Measurements from ENCODE around the gene GRM1. TPM values are rescaled to one million over a fixed set of nuclear protein-coding genes. Genes with fewer than 3 reads are reported as not detected.

Gene GRM1
- total RNA-seq, 1 donor from 2014 or later, result 6.7 TPM

- Histone ChIP-seq H3K9me3 (replicated peaks) (peaks cover 5% of the 10 kb centered on the region), H3K27me3 (ENCODE audit: low read depth) (no peaks in the 10 kb centered on the region), H3K4me3 (no peak overlapping the region), H3K36me3 (no peaks in the 10 kb centered on the region), H3K4me1 (no peaks in the 10 kb centered on the region), H3K27ac (replicated peaks) (no peak overlapping the region)
- no peak for TF ChIP-seq CTCF (IDR thresholded peaks at IDR 0.05; ENCODE audit: borderline replicate concordance)
- no peak for DNase-seq
- intact Hi-C loops (cut with micrococcal nuclease), result no loop called here
These were observed 173.7 kb downstream of the GRM1 start for GRCh38 chr6:146202570-146202969.

GRCh38 chr6:146209942-146210341, 181.1 kb downstream of the GRM1 start:
- TF ChIP-seq CTCF (IDR thresholded peaks at IDR 0.05; ENCODE audit: borderline replicate concordance), result no peak
- Histone ChIP-seq H3K4me3 (no peak overlapping the region), H3K27ac (replicated peaks) (no peak overlapping the region), H3K4me1 (no peaks in the 10 kb centered on the region), H3K36me3 (no peaks in the 10 kb centered on the region), H3K27me3 (ENCODE audit: low read depth) (no peaks in the 10 kb centered on the region), H3K9me3 (replicated peaks) (peaks cover 8% of the 10 kb centered on the region)
- intact Hi-C loops (cut with micrococcal nuclease), result no loop called here
- no peak for DNase-seq

- intact Hi-C loops (cut with micrococcal nuclease), result no loop called here
- H3K9me3 ChIP-seq (replicated peaks), result peaks cover 8% of the 10 kb centered on the region
- no peak for DNase-seq
These were observed 181.7 kb downstream of the GRM1 start for GRCh38 chr6:146210406-146211083.

GRCh38 chr6:146211646-146212045, 182.8 kb downstream of the GRM1 start:
- no peak for DNase-seq
- intact Hi-C loops (cut with micrococcal nuclease), result no loop called here
- H3K4me3 ChIP-seq, result no peak overlapping the region
- no peaks in the 10 kb centered on the region for H3K36me3 ChIP-seq
- no peak overlapping the region for H3K27ac ChIP-seq (replicated peaks)
- H3K27me3 ChIP-seq (ENCODE audit: low read depth), result no peaks in the 10 kb centered on the region
- H3K4me1 ChIP-seq, result no peaks in the 10 kb centered on the region
- peaks cover 8% of the 10 kb centered on the region for H3K9me3 ChIP-seq (replicated peaks)
- TF ChIP-seq CTCF (IDR thresholded peaks at IDR 0.05; ENCODE audit: borderline replicate concordance), result no peak

More at GRCh38 chr6:146210406-146211083, 181.7 kb downstream of the GRM1 start:
- Histone ChIP-seq H3K27me3 (ENCODE audit: low read depth) (no peaks in the 10 kb centered on the region), H3K4me3 (no peak overlapping the region), H3K27ac (replicated peaks) (no peak overlapping the region), H3K36me3 (no peaks in the 10 kb centered on the region), H3K4me1 (no peaks in the 10 kb centered on the region)
- TF ChIP-seq CTCF (IDR thresholded peaks at IDR 0.05; ENCODE audit: borderline replicate concordance), result no peak

GRCh38 chr6:146212781-146213180, 183.9 kb downstream of the GRM1 start:
- Histone ChIP-seq H3K36me3 (no peaks in the 10 kb centered on the region), H3K4me1 (no peaks in the 10 kb centered on the region), H3K27me3 (ENCODE audit: low read depth) (no peaks in the 10 kb centered on the region), H3K9me3 (replicated peaks) (peaks cover under 1% of the 10 kb centered on the region), H3K27ac (replicated peaks) (no peak overlapping the region), H3K4me3 (no peak overlapping the region)
- DNase-seq, result no peak
- TF ChIP-seq CTCF (IDR thresholded peaks at IDR 0.05; ENCODE audit: borderline replicate concordance), result no peak
- intact Hi-C loops (cut with micrococcal nuclease), result no loop called here
